Neural cell (in vitro differentiated cells): ENCODE measurements around the gene KCNJ12. TPM values are rescaled to one million over a fixed set of nuclear protein-coding genes. Genes with fewer than 3 reads are reported as not detected.

Experiments used
- H2AFZ ChIP-seq: fragments of 200-600, 300-800 bp; sonication (generic), shearing (Covaris generic); 2 replicates; pipeline ENCODE4 v1.6.0; 2014; ENCODE audit warnings: low read depth, mild to moderate bottlenecking, antibody characterized with exemption, low read length, moderate library complexity
- H3F3A ChIP-seq: fragments of 200-600 bp; shearing (Covaris generic); 2 replicates; pipeline ENCODE4 v1.6.1; 2016; ENCODE audit warnings: mild to moderate bottlenecking, moderate library complexity, mixed read lengths, antibody characterized with exemption, low read length; ENCODE audit not compliant: insufficient read depth, poor library complexity, severe bottlenecking
- H3K27ac ChIP-seq: fragments of 200-600, 300-800 bp; sonication (generic), shearing (Covaris generic); 2 replicates; pipeline ENCODE4 v1.5.1; 2014; ENCODE audit warnings: mild to moderate bottlenecking, low read length, moderate library complexity
- H3K27me3 ChIP-seq: fragments of 300-800, 200-600 bp; sonication (generic), shearing (Covaris generic); 2 replicates; pipeline ENCODE4 v1.6.0; 2014; ENCODE audit warnings: mild to moderate bottlenecking, low read depth, low read length, moderate library complexity; ENCODE audit not compliant: insufficient read depth
- H3K36me3 ChIP-seq: fragments of 300-800, 200-600 bp; sonication (generic), shearing (Covaris generic); 2 replicates; pipeline ENCODE4 v1.5.1; 2014; ENCODE audit warnings: mild to moderate bottlenecking, antibody characterized with exemption, low read length, moderate library complexity; ENCODE audit not compliant: insufficient read depth
- H3K4me2 ChIP-seq: fragments of 300-800, 200-600 bp; sonication (generic), shearing (Covaris generic); 2 replicates; pipeline ENCODE4 v1.6.0; 2014; ENCODE audit warnings: mild to moderate bottlenecking, low read length
- H3K4me3 ChIP-seq: fragments of 300-800, 200-600 bp; sonication (generic), shearing (Covaris generic); 2 replicates; pipeline ENCODE4 v1.5.1; 2014; ENCODE audit warnings: mild to moderate bottlenecking, low read length, moderate library complexity
- H3K79me2 ChIP-seq: fragments of 200-600 bp; shearing (Covaris generic); replicated peaks from 2 replicates; pipeline ENCODE4 v1.6.0; 2014; ENCODE audit warnings: mild to moderate bottlenecking, low read length, moderate library complexity; ENCODE audit not compliant: insufficient read depth
- H3K9ac ChIP-seq: fragments of 300-800, 200-600 bp; sonication (generic), shearing (Covaris generic); 2 replicates; pipeline ENCODE4 v1.6.1; 2016; ENCODE audit warnings: mild to moderate bottlenecking, low read length, mixed read lengths
- H3K9me2 ChIP-seq: fragments of 200-600 bp; shearing (Covaris generic); 2 replicates; pipeline ENCODE4 v1.6.1; 2016; ENCODE audit warnings: mild to moderate bottlenecking, low read length, mixed read lengths; ENCODE audit not compliant: insufficient read depth
- H3K9me3 ChIP-seq: fragments of 200-600, 300-800 bp; sonication (generic), shearing (Covaris generic); 2 replicates; pipeline ENCODE4 v1.6.1; 2016; ENCODE audit warnings: mild to moderate bottlenecking, mixed run types, low read length, moderate library complexity, mixed read lengths
- H4K20me1 ChIP-seq: fragments of 200-600 bp; shearing (Covaris generic); 2 replicates; pipeline ENCODE4 v1.6.1; 2016; ENCODE audit warnings: mild to moderate bottlenecking, mixed run types; ENCODE audit not compliant: insufficient read depth
- EP300 ChIP-seq: fragments of 450-650 bp; conservative IDR thresholded peaks from 2 replicates; pipeline ENCODE4 v1.6.1; 2014; ENCODE audit warnings: antibody characterized with exemption, mild to moderate bottlenecking, moderate library complexity; ENCODE audit not compliant: poor library complexity, severe bottlenecking
- EZH2 ChIP-seq: fragments of 200-600, 300-800 bp; shearing (Covaris generic), sonication (generic); IDR thresholded peaks from 2 replicates; pipeline ENCODE4 v1.6.1; 2014; ENCODE audit warnings: antibody characterized with exemption, low read length, borderline replicate concordance, mild to moderate bottlenecking; ENCODE audit not compliant: insufficient read depth, poor library complexity, severe bottlenecking
- MXI1 ChIP-seq: fragments of 450-650 bp; conservative IDR thresholded peaks from 2 replicates; pipeline ENCODE4 v1.6.1; 2014; ENCODE audit warnings: antibody characterized with exemption, mild to moderate bottlenecking; ENCODE audit not compliant: poor library complexity, severe bottlenecking
- POLR2AphosphoS5 ChIP-seq: IDR thresholded peaks from 2 replicates; pipeline ENCODE4 v1.6.1; 2012
- RAD21 ChIP-seq: fragments of 450-650 bp; conservative IDR thresholded peaks from 2 replicates; pipeline ENCODE4 v1.6.1; 2014; ENCODE audit warnings: antibody characterized with exemption, mild to moderate bottlenecking, moderate library complexity
- SMC3 ChIP-seq: fragments of 450-650 bp; conservative IDR thresholded peaks from 2 replicates; pipeline ENCODE4 v1.6.1; 2014; ENCODE audit warnings: antibody characterized with exemption, mild to moderate bottlenecking, moderate library complexity; ENCODE audit not compliant: poor library complexity
- TAF1 ChIP-seq: IDR thresholded peaks from 2 replicates; pipeline ENCODE4 v1.6.1; 2012; ENCODE audit warnings: low read depth
- polyA plus RNA-seq: library from polyadenylated mRNA; depleted of rRNA; stranded (reverse); fragments of >200 nt; gene quantifications from 2 replicates; pipeline ENCODE4 v1.2.3, GENCODE V29; 2014
- TF ChIP-seq, protein P1 (sequence below): IDR thresholded peaks from 2 replicates; pipeline ENCODE4 v1.6.1; 2012; ENCODE audit warnings: borderline replicate concordance
- TF ChIP-seq, protein P2 (sequence below): fragments of 450-650 bp; IDR thresholded peaks from 2 replicates; pipeline ENCODE4 v1.5.1; 2014; ENCODE audit warnings: antibody characterized with exemption, mild to moderate bottlenecking, moderate library complexity; ENCODE audit not compliant: poor library complexity, severe bottlenecking

The KCNJ12 gene
- polyA plus RNA-seq, 1 donor from 2014 or later = 1.3 TPM

DNA sequence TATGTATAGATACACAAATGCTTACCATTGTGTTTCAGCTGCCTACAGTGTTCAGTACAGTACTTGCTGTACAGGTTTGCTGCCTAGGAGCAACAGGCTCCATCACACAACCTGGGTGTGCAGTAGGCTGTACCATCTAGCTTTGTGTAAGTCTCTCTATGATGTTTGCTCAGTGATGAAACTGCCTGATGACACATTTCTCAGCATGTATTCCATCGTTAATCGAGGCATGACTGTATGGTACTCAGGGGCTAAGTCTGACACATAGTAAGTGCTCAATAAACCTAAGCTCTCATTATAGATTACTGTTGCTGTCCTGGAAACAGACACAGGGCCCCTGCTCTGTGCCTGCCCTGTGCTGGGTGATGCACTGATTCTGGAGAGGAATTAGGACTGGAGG is 18.1 kb downstream of the KCNJ12 start:
- Histone ChIP-seq H3F3A (no peaks in the 10 kb centered on the region), H3K4me2 (no peak overlapping the region)

DNA sequence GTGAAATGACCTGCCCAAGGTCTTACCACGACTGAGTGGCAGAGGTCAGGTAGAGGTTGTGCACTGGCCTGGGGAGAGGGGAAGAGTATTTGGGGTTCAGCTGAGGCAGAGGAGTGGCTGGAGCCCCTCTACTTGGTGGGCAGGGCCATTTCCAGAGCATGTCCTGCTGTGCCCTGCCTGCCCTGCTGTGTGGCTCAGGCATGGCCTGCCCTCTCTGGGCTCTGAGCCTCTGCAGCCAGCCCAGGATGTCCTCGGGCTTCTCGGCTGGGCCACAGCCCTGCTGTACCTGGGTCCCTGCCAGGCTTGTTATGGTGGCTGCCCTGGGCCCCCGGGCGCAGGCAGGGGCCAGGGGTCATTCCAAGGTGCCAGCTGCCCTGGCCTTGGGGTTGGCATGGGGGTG is 19.6 kb downstream of the KCNJ12 start:
- Histone ChIP-seq H3K27ac (no peak overlapping the region), H3K4me3 (no peak overlapping the region)

More for the DNA sequence above, 18.1 kb downstream of the KCNJ12 start:
- H3K36me3 ChIP-seq = no peaks in the 10 kb centered on the region
- TF ChIP-seq MXI1 (no peak), EP300 (no peak), TAF1 (no peak), EZH2 (no peak), RAD21 (no peak), POLR2AphosphoS5 (no peak)
- TF ChIP-seq, protein P1, sequence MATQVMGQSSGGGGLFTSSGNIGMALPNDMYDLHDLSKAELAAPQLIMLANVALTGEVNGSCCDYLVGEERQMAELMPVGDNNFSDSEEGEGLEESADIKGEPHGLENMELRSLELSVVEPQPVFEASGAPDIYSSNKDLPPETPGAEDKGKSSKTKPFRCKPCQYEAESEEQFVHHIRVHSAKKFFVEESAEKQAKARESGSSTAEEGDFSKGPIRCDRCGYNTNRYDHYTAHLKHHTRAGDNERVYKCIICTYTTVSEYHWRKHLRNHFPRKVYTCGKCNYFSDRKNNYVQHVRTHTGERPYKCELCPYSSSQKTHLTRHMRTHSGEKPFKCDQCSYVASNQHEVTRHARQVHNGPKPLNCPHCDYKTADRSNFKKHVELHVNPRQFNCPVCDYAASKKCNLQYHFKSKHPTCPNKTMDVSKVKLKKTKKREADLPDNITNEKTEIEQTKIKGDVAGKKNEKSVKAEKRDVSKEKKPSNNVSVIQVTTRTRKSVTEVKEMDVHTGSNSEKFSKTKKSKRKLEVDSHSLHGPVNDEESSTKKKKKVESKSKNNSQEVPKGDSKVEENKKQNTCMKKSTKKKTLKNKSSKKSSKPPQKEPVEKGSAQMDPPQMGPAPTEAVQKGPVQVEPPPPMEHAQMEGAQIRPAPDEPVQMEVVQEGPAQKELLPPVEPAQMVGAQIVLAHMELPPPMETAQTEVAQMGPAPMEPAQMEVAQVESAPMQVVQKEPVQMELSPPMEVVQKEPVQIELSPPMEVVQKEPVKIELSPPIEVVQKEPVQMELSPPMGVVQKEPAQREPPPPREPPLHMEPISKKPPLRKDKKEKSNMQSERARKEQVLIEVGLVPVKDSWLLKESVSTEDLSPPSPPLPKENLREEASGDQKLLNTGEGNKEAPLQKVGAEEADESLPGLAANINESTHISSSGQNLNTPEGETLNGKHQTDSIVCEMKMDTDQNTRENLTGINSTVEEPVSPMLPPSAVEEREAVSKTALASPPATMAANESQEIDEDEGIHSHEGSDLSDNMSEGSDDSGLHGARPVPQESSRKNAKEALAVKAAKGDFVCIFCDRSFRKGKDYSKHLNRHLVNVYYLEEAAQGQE = no peak
- TF ChIP-seq, protein P2, sequence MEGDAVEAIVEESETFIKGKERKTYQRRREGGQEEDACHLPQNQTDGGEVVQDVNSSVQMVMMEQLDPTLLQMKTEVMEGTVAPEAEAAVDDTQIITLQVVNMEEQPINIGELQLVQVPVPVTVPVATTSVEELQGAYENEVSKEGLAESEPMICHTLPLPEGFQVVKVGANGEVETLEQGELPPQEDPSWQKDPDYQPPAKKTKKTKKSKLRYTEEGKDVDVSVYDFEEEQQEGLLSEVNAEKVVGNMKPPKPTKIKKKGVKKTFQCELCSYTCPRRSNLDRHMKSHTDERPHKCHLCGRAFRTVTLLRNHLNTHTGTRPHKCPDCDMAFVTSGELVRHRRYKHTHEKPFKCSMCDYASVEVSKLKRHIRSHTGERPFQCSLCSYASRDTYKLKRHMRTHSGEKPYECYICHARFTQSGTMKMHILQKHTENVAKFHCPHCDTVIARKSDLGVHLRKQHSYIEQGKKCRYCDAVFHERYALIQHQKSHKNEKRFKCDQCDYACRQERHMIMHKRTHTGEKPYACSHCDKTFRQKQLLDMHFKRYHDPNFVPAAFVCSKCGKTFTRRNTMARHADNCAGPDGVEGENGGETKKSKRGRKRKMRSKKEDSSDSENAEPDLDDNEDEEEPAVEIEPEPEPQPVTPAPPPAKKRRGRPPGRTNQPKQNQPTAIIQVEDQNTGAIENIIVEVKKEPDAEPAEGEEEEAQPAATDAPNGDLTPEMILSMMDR = no peak
- H3K27ac ChIP-seq = no peak overlapping the region
- no peaks in the 10 kb centered on the region for H3K27me3 ChIP-seq
- no peak overlapping the region for H3K9ac ChIP-seq
- H3K9me3 ChIP-seq = no peaks in the 10 kb centered on the region
- H3K79me2 ChIP-seq = no peaks in the 10 kb centered on the region
- H3K4me3 ChIP-seq = no peak overlapping the region
- no peaks in the 10 kb centered on the region for H3K9me2 ChIP-seq
- no peaks in the 10 kb centered on the region for H4K20me1 ChIP-seq
- no peak overlapping the region for H2AFZ ChIP-seq

DNA sequence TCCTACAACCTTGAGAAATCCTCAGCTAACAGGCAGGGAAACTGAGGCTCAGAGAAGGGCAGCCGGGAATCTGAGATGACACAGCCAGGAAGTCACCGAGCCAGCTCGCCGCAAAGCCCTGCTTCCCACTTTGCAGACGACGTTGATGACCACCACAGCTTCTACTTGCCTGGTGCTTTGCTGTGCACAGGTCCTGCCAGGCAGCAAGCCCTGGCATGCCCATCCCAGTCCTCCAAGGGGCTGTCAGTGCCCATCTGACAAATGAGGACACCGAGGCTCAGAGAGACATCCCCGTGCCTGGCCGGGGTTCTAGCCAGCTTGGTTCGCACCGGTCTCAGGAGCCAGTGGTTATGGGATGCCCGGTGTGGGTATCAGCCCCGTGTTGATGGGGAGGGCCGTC is 20.1 kb downstream of the KCNJ12 start:
- no peaks in the 10 kb centered on the region for H3K27me3 ChIP-seq
- TF ChIP-seq POLR2AphosphoS5 (no peak), EZH2 (no peak), TAF1 (no peak), MXI1 (no peak), EP300 (no peak), RAD21 (no peak), SMC3 (no peak)
- TF ChIP-seq, protein P1 = no peak
- TF ChIP-seq, protein P2 = no peak
- H2AFZ ChIP-seq = no peak overlapping the region
- no peak overlapping the region for H3K27ac ChIP-seq
- H3K4me3 ChIP-seq = no peak overlapping the region
- no peaks in the 10 kb centered on the region for H3K9me3 ChIP-seq
- no peaks in the 10 kb centered on the region for H4K20me1 ChIP-seq
- no peaks in the 10 kb centered on the region for H3F3A ChIP-seq
- H3K4me2 ChIP-seq = no peak overlapping the region
- H3K36me3 ChIP-seq = no peaks in the 10 kb centered on the region
- H3K79me2 ChIP-seq = no peaks in the 10 kb centered on the region
- no peaks in the 10 kb centered on the region for H3K9me2 ChIP-seq
- no peak overlapping the region for H3K9ac ChIP-seq

More for the DNA sequence above, 19.6 kb downstream of the KCNJ12 start:
- no peak overlapping the region for H2AFZ ChIP-seq
- H3K9ac ChIP-seq = no peak overlapping the region
- H3K4me2 ChIP-seq = no peak overlapping the region
- no peaks in the 10 kb centered on the region for H3K9me3 ChIP-seq
- no peaks in the 10 kb centered on the region for H4K20me1 ChIP-seq
- TF ChIP-seq EZH2 = no peak
- TF ChIP-seq EP300 = no peak
- H3F3A ChIP-seq = no peaks in the 10 kb centered on the region
- H3K27me3 ChIP-seq = no peaks in the 10 kb centered on the region
- H3K79me2 ChIP-seq = no peaks in the 10 kb centered on the region
- no peaks in the 10 kb centered on the region for H3K36me3 ChIP-seq
- no peaks in the 10 kb centered on the region for H3K9me2 ChIP-seq
